HG03354 (cell line): ENCODE results near the gene VWA2.

ENCODE experiments used
- ATAC-seq: cut with Tn5 transposase; IDR thresholded peaks from one replicate; pipeline ENCODE4 v1.9.1; 2021; ENCODE audit warnings: mild to moderate bottlenecking; ENCODE audit not compliant: unreplicated experiment, poor library complexity, severe bottlenecking

Gene VWA2

DNA sequence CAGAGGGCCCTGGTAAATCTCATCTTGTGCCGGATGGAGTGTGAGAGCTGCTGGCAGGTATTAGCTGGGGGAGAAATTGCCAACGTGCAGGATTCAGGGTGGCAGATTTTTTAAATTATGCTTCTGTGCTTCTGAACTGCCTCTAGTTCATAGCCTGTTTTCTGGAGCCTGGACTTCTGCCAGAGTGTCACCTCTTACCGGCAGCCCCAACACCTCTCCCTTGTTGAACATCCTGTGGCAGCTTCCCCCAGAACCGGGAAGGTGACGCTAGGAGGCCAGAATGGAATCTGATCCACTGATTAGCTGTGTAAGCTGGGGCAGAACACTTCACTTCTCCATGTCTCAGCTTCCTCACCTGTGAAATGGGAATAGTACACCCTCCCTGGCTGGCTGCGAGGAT lies 5.1 kb downstream of the VWA2 start:
- no peak for ATAC-seq

DNA sequence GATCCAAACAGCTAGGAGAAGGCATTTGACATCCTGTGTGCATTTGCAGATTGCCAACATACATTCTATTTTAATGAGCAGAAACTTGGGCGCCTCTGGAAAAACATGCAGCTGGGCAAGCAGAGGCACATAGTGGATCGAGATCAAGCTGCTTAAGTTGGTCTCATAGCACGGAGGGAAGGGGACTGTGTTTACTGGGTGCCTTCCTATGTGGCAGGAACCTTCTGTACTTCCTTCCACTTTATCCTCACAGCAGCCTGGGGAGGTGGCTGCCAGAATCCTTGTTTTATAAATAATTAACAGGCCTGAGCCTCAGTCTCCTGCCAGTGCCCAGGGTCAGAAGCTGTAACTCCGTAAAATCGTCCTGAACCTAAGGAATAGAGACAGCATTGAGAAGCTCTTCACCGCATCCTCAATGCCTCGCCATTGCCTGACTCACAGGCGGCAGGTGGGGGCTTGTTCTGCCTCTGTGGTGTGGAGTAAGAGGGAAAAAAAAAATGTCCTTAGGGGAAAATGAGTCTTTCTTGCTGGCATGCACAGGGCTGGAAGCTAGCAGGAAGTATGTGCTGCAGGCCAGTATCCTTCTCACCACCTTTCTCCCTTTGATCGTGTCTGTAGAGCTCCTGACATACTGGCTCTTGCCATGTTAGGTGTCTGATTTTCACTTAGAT lies 6.2 kb downstream of the VWA2 start:
- ATAC-seq, result no peak

GRCh38 chr10:114246679-114247305 lies 7.7 kb downstream of the VWA2 start:
- ATAC-seq, result no peak

DNA sequence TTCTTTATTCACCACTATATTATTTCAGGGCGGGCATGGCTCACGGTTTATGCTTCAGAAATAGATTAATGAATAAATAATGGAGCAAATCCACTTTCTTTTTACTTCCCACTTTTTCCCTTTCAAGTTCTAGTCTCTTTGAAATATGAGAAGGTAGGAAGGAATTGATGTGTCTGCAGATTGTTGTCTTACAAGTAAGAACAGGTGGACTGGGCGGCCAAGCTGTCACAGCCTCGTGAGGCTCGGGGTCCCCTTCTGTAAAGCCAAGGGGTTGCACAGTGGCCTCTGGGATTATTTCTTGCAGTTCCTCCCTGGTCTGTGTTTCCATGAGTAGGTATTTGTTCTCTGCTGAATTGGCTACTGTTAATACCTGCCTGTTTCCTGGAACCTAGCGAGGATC lies 11.2 kb downstream of the VWA2 start:
- ATAC-seq, result no peak

DNA sequence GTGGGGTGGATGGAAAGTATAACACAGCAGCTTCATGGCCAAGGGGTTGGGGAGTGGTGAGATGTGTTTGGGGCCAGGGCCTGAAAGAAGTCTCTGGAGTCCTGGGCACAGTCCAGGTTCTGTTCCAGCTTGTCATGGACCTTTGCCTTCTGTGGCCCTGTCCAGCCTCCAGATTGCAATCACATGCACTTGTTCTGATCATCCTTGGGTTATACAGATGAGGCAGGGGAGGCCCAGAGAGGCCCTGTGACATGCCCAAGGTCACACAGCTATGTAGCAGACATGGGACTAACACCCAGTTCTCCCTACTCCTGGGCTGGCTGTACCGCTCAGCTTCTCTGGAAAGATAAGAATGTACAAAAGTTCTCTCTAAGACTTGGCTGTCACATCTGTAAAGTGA lies 11.7 kb downstream of the VWA2 start:
- ATAC-seq, result no peak

GRCh38 chr10:114252092-114252491 lies 13.0 kb downstream of the VWA2 start:
- ATAC-seq, result no peak

- ATAC-seq, result no peak
These were observed 13.8 kb downstream of the VWA2 start for GRCh38 chr10:114252883-114253282.

- ATAC-seq, result no peak
These were observed 16.2 kb downstream of the VWA2 start for GRCh38 chr10:114255227-114255626.

- ATAC-seq, result no peak
These were observed 17.1 kb downstream of the VWA2 start for GRCh38 chr10:114256008-114256765.

DNA sequence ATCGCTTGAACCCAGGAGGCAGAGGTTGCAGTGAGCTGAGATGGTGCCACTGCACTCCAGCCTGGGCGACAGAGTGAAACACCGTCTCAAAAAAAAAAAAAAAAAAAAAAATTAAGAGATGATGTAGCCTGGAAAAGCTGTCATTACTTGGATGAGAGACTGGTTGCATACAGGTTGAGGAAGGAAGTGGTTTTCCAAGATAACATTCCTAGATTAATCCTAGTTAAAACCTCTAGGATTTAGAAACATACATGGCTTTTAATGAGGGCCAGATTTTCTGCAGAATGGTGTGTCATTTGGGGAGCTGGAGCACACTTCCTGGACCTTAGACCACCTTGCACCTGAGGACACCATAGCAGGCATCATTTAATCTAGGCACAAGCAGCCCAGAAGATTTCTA lies 17.8 kb downstream of the VWA2 start:
- ATAC-seq, result no peak

- no peak for ATAC-seq
These were observed 18.4 kb downstream of the VWA2 start for GRCh38 chr10:114257498-114257897.

DNA sequence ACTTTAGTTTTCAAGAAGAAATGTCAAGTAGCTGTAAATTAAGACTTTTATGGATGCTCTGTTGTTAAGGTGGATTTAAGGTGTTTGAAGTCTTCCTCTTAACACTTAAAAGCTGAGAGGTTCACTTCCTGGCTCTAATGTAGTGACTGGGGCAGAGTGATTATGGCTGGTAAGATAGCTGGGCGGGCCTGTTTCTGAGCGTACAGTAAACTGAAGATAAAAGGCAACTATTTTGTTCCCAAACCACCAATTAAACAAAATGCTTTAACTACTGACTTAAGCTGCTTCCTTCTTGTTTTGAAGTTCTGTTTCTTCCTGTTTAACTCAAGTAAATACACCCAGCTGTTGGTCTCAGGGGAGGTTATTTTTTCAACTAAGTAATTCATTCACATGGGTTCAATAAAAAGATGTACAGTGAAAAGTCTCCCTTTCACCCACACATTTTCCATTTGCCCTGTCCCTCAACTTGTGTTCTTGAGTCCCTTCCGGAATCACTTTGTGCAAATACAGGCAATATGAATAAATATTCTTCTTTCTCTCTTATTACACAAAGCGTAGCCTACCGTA lies 19.3 kb downstream of the VWA2 start:
- no peak for ATAC-seq

DNA sequence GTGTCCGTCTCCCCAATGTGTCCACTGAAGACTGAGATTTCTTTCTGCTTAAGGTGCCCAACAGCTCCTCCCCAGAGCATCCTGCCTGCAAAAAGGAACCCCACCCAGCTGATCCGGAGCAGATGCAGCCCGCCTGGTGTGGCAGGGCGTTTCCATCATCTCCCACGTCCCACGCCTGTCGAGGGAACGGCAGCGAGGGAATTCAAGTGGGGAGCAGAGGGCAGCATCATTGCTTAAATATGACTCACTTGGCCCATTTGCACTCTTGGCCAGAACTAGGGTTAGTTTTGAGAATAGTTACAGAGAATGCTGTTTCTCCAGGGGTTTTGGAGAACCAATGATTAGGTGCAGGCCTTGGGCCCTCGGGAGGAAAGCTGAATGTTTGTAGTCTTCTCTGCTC lies 20.8 kb downstream of the VWA2 start:
- no peak for ATAC-seq

DNA sequence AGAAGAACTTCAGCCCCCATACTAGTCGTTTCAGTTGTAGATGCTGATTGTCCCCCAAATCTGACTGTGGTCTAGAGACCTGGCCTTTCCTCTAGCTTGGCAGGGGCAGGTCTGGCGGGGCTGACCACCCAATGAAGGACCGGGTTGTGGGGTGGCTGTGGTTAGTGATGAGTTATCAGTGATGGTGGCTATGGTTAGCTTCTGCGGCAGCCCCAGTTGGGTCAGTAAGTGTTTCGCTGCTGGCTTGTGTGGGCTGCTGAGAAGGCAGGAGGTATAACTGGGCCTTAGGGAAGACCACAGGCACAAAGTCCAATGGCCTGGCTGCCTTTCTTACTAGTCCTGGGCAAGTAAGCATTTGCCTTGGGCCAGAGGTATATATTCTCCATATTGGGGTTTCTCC lies 21.3 kb downstream of the VWA2 start:
- no peak for ATAC-seq

GRCh38 chr10:114261076-114261475 lies 22.0 kb downstream of the VWA2 start:
- no peak for ATAC-seq

- ATAC-seq, result no peak
These were observed 23.4 kb downstream of the VWA2 start for GRCh38 chr10:114262496-114262895.

GRCh38 chr10:114265392-114266053 lies 26.5 kb downstream of the VWA2 start:
- ATAC-seq, result no peak

- ATAC-seq, result no peak
These were observed 27.5 kb downstream of the VWA2 start for GRCh38 chr10:114266521-114266920.

DNA sequence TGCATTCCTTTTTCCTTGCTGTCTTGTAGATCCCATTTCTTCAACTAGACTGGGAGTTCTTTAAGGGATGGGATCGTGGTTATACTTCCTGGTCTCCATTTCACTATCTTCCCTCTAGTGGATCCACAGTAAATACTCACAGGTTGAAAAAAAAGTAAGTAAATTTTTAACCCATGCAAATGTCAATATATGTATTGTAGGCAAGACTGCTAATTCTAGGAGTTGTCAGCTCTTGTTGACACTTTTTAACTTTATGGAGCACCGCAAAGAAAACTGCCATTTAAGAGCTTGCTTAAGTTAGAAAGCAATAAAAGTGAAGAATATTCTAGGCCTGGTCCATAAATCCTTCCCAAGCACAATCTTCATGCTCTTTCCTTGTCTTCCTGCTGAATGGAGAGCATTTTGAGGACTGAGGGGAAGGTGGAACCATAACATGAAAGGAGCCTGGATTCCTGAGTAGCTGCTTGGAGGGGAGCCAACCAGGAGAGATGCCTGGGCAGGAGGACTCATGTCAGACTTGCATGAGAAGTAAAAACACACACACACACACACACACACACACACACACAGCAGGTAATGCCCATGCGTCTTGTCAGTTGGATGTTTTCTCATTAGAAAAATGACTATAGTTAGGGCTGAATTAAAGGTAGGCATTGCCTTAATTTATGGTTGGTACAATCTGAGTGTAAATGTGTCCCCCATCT lies 32.2 kb downstream of the VWA2 start:
- ATAC-seq, result no peak

- ATAC-seq, result no peak
These were observed 32.7 kb downstream of the VWA2 start for GRCh38 chr10:114271779-114272167.
